HG02840 (cell line): ENCODE results near the gene GNAI3.

Experiments
- ATAC-seq: cut with Tn5 transposase; IDR thresholded peaks from one replicate; pipeline ENCODE4 v1.9.1; 2021; ENCODE audit warnings: mild to moderate bottlenecking, moderate library complexity, moderate number of reproducible peaks; ENCODE audit not compliant: unreplicated experiment, low FRiP score

The GNAI3 gene

DNA sequence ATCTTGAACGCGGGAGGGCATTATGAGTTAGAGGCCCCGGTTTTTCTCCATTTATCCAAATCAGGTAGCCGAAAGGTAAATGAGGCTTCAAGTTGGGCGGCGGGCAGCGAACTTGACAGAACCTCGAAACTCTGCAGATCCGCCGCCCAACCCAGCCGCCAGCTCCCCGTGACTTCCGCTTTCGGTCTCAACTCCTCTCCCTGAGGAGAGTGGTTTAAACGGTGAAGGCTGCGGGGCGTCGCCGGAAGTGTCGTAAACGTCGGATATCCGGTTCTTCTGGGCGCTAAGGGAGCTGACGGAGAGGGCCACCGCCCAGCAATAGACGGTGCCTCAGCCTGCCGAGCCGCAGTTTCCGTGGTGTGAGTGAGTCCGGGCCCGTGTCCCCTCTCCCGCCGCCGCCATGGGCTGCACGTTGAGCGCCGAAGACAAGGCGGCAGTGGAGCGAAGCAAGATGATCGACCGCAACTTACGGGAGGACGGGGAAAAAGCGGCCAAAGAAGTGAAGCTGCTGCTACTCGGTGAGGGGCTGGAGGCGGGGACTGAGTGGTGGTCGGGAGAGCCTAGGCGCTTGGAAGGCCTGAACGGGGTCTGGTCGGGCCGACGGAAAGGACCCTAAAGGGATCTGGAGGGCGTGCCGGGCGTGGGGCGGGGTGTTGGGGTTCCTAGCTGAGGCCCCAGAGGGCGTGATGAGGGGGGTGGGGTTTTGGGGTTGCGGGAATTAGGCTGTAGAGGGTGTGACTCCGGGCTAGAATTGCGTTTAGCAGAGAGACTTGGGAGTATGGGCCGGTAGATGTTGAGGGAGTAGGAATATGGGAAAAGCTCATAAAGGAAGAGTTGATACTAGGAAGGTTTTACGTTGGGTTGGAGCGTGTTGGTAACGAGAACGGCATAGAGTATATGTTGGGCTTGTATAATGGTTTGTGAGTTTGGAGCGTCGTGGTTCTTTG, at the start of gene GNAI3:
Gene GNAI3, plus strand, starts transcription at position 295 of the 947 bp plus-strand sequence. Its CDS starts 106 bp downstream, at position 401.
- ATAC-seq: peak; percentile 90

DNA sequence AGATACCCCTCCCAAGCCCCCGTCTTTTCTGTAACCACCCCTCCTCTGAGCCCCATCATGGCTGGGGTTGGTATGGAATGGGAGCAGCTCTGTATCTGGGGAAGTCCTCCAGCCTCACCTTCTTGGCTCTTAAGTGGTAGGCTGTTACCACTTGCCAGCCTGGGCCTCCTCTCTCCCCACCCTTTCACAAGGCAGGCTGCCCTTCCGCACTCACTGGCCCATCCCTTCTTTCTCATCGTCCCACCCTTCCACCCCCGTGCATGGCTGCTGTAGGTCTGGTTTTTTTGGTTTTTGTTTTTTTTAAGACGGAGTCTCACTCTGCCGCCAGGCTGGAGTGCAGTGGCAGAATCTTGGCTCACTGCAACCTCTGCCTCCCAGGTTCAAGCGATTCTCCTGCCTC, 49.3 kb upstream of the GNAI3 start:
- no peak for ATAC-seq

DNA sequence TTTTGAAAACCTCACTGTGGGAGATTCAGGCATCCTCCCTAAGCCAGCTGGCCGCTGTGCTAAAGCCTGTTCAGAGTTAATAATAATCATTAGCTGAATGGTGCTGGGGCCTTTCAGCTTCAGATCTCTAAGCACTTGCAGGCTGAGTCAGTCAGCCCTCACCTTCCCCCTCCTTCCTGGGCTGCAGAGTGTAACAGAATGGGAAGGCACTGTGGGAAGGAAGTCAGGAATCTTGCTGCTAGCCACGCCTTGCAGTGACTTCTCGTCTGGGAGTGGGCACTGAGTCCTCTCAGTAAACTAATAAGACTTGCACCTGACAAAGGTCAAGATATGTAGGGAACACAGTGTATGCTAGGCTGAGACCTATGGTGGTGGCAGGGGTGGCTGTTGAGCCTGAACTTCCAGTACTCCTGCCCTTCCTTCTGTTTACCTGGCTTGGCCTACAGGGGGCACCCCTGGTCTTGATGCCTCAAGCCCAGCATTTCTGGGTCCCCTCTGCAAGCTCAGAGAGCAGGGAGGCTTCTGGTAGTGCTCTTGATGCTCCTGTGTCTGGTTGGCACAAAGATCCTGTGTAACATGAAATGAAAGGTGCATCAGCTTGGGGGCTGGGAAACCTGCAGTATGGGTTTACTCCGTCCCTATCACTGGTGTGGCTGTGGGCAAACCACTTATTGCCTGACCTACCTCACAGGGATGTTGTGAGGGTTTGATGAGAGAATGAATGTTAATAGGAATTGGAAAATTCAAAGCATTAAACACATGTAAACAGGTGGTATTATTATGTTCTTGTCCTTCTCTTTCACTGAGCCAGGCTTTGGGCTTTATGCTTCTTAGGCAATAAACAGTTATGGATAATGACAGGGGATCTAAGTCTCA, 48.5 kb upstream of the GNAI3 start:
- no peak for ATAC-seq

DNA sequence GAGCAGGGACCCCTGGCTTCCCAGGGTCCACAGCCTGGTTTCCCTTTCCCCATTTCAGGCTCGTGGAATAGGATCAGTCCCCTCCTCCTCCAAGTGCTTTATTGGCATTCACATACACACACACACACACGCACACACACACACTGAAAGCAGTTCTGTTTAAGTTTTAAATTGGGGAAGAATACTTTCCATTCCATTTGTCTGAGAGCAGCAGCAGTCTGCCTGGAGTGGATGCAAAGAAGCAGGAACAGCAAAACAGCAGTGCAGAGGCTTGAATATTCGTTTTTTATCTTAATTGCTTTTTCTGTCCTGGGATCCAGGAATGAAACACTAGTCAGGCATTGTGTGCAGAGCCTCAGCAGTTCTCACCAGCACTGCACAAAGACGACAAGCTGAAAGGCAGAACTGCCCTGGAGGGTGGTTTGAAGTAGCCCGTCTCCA, 47.5 kb upstream of the GNAI3 start:
- ATAC-seq: no peak

DNA sequence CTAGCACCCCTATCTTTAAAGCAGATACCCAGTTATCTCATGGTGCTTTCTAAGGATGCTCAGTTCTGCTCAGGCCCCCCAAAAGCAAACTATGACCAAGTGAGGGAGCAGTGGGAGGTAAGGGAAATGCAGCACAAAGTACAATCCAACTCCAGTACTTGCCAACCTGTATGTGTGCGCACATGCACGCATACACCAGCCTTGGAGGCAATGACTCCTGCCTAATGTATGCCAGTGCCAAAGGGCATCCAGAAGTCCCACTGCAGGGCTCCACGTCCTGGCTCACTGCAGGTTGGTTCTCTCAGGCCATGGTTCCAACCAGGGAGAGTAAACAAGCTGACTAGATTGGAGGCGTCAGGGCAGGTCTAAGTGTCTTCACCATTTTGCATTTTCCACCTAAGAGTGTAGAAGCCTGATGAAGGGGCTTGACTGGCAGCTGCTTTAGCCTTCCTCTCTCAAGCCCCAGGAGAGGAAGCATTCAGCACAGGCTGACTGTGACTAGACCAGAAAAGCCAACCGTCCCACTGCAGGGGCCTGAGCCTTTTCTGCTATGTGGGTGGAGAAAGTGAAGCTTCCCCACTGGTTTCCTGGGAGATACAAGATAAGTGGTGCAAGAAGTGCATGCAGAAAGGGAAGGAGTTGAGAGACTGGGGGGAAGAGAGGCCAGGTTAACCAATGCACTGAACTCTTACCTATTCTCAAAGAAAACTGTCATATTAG, 46.6 kb upstream of the GNAI3 start:
- ATAC-seq: no peak

DNA sequence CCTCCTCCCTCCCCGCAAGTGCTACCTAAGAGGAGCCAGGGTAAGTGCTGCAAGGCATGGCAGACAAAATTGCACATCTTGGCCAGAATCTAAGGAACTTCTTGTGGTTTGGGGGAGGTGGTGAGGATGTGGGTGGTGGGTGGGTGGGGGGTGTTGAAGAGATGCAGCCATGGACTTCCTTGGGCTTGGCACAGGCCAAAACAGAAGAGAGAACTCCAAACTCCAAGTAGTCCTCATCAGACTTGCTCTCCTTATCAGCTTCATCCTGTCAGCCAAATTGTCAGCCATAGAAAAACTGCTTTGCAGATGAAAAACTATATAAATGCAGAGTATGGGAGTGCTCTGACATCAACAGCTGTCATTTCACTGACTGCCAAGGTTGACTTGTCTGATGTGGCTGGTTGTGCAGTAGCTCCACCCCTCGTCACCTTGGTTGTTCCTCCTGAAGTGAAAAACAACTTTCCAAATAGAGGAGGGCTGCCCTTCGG, 46.0 kb upstream of the GNAI3 start:
- no peak for ATAC-seq

DNA sequence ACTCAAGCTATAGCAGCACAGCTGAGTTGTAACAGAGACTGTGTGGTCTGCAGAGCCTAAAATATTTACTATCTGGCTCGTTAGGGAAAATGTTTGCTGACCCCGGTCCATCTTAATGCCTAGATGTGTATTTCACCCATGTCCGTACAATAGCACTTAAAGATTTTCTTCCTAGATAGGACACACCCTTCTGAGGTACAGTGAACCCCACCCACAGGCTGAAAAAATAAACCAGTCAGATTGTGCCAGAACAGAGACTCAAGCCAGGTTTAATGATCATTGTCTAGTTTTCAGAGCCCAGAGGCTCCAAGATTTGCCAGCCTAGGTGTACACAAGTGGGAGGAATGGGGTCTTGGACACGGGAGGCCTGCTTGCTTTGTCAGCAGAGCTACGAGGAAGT, 44.5 kb upstream of the GNAI3 start:
- no peak for ATAC-seq

DNA sequence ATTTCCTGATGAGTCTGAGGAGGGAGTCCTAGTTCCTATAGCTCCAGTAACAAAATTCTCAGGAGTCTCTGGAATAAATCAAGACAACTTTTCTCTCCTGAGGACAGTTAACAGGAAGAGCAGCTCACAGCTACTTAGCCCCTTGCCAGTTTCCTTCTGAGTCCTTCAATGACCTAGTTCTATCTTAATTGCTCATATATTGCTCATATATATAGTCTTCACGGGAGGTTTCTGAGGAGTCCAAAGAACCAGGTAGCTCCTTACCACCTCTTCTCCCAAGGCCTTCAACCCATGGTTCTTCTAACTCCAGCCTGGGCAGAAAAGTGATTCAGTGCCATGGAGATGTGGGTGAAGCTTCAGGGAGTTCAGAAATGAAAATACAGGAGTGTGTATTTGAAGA, 43.4 kb upstream of the GNAI3 start:
- ATAC-seq: no peak

DNA sequence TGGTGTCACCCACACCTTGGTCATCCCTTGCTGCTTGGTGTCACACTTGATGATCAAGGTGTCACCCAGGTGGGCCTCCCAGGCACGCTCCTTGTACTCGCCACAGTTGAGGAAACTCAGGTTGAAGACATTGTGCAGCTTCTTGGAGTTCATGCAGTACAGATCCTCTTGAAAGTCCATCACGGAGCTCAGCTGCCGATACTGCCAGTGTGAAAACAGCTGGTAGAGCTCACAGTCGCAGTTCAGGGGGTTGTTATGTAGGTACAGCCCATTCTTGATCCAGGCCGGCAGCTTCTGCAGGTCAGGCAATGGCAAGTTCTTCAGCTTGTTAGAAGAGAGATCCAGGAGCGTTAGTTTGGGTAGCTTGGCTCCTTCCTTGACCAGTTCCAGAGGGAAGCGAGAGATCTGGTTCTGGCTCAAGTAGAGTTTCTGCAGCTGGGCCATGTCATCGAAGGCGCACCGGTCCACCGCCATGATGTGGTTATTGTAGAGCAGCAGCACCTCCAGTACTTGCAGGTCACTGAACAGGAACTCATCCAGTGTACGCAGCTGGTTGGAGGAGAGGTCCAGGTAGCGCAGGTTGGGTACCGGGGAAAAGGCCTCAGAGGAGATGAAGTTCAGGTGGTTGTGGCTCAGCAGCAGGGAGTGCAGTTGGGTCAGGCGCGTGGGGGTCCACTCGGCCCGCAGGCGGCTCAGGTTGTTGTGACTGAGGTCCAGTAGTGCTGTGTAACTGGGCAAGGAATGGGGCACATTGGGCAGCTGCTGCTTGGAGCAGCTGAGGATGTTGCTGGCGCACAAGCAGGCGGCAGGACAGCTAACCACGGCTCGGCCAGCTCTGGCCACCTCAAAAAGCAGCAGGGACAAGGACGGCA, 40.2 kb upstream of the GNAI3 start:
- ATAC-seq: no peak

DNA sequence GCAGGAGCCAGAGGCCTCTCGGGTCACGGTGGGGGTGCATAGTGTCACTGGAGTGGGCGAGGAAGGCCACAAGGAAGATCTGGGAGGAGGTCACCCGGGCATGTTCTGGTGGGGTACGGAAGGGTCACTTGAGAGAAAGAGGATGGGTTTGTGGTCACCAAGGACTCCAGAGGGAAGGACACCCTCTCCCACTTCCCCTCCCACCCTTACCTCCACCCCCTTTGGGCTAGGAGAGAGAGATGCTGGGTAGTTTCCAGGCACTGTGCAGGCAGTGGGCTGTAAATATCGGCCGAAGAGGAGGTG, 39.6 kb upstream of the GNAI3 start:
- ATAC-seq: no peak

DNA sequence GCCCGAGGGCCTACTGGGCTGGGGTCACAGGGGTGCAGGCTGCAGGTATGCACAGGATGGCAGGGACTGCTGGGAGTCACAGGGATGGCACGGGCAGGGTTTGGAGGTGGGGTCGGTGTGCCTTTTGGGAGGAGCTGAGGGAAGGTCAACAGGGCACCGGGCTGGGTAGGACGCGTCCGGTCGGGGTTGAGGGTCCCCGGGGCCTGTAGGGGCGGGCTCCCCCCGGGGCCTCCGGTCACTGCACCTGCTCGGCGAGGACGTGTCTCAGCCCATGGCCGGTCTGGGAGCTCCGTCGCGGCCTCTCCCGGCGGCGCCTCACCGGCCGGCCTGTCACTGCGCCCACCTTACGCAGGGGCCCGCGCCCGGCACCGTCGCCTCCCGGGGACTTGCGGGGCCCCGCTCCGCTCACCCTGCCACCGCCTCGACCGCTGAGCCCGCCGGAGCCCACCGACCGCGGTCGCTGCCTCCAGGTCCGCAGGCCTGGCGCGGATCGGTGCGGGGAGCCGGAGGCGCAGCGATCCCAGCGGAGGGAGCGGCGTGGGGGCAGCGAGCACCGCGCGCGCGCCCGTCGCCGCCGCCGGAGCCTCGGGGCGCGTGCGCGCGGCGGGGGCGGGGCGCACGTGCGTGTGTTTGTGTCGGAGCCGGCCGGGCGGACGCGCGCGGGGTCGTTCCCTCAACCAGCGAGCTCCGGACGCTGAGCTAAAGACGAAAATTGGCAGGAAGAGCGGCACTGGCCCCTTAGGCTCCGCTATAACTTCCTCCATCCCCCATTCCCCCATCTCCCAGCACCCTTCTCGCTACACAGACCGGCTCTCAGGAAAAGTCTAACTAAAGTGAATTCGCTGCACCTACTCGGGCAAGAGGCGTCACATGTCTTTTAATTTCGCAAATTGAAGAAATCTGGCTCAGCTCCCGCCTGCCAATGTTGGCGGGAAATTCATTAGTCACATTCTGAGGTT, 39.0 kb upstream of the GNAI3 start, which contains the start of gene AMIGO1:
Gene AMIGO1, minus strand, starts transcription at position 552 of the 959 bp plus-strand sequence. CDS start 815 bp downstream, outside the sequence.
- no peak for ATAC-seq

DNA sequence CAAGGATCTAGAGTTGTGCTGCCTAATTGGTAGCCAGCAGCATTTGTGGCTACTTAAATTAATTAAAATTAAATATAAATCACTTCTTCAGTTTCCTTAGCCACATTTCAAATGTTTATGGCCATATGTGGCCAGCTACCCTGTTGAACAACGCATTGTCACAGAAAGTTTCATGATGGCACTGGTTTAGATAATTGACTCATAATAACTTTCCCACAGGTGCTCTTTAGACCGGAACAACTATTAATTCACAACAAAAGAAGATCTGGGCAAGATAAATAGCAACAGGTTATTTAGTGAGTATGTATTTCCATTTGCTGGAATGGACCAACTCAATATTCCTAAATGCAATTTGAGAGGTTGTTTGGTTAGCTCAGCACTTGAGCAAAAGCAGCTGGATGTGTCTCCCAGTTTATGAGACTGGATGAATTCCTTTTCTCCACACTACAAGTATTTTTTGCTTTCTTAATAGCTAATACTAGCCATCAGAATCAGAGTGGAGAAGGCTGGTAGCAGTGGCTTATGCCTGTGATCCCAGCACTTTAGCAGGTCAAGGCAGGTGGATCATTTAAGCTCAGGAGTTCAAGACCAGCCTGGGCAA, 35.2 kb upstream of the GNAI3 start:
- ATAC-seq: no peak

DNA sequence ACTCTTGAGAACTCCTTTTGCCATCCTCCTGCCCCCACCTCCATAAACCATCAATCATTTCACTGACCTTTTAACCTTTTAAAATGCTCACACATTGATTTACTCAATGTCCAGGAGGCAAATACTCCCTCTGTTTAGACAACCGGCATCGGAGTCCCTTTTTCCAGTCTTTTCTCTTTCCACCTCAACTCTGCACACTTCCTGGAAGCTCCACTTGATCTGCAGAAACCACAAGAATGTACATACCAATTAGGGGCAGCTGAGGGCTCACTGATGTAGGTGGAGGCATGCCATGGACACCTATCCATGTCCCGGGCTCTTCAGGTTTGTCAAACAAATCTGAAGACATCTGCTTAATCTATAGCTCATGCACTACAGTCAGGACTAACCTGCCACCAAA, 33.6 kb upstream of the GNAI3 start:
- ATAC-seq: no peak

DNA sequence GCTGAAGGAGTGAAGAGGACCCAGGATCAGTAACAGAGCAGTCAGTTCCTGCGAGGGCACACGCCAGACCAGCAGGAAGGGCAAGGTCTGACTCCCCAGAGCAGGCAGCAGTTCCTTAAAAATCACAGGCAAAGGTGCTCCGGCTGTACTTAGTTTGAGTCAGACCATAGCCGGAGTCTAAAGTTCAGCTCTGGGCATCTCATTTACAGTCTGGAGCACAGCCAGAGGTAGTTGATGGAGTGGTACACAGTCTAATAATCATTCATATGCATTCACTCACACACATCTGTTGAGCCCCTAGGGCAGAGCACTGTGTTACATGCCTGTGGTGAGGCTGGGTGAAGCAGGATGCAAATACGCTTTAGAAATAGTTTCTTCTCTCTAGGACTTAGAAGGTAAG, 31.5 kb upstream of the GNAI3 start:
- no peak for ATAC-seq

DNA sequence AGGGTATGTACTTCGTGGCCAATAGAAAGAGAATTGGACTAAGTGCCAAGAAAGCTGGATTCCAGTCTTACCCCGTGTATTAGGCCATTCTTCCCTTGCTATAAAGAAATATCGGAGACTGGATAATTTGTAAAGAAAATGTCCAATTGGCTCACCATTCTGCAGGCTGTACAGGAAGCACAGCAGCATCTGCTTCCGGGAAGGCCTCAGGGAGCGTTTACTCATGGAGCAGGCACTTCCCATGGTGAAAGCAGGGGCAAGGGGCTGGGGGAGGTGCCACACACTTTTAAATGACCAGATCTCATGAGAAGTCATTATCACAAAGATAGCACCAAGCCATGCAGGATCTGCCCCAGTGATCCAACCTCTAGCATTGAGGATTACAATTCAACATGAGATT, 31.1 kb upstream of the GNAI3 start:
- ATAC-seq: no peak

DNA sequence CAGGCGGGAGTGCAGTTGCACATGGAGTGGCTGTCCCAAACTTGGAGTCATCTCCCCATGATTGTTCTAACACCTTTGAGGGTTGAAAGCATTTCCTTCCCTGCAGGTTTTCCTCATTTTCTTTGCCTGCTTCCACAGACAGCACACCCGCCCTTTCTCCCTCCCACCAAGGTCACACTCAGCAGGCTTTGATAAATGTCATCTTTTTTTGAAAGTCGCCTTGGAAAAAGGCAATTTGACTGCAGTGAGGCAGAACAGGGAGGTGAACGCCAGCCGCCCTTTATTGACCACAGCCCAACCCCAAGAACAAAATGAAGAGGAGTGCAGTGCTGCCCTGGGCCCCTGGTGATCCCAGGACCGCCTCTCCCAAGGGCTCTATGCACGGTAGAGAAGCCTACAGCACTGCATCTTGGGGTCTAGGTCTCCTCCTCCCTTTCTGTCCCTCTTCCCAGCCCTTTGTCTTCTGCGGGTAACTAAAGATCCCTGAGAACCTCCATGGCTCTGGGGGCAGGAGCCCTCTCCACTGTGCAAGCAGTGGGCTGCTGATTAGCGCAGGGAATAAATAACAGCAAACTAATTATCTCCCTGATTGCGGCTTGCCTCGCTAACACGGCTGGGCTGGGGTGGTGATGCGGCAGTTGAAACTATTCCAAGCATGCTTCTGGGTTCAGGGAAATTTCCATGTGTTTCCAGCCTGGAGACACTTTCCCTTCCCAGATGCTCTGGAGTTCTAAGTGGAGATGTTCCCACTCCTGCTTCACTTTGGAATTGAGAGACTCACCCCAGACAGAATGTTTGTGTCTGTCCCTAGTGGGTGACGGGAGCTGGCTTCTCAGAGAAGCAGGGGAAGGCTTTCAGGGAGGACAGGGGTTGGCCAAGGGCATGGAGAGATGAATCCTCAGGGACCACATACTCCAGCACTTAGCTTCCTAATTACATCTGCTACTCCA, 27.1 kb upstream of the GNAI3 start:
- no peak for ATAC-seq

DNA sequence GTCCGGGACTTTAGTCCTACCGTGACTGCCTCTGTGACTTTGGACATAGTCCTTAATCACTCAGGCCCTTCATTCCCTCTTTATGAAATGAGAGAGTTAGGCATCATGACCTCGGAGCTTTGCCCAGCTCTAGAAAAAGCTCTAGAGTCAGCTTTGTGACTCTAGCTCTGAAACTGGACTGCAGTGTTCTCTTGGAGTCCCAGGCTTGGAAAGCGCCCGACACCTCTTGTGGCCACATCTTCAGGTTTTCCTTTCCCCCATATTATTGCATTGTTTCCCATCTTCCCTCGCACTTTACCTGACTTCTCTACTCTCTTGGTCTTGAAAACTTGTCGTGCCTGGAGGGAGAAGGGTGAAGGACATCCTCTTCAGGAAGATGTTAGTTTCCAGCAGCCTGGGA, 26.4 kb upstream of the GNAI3 start:
- no peak for ATAC-seq
